A549 (cell line): Measurements from ENCODE around the gene SNAPIN. TPM values are rescaled to one million over a fixed set of nuclear protein-coding genes. Genes with fewer than 3 reads are reported as not detected.
A peak's percentile ranks its signal among the peaks of the same experiment; 100 is the strongest.

Experiments used
- ATAC-seq, 2 experiments: fragments of 200-7000 bp in 1 of 2; fragments of >200 bp in 1 of 2; cut with Nextera tagmentation in 1 of 2; cut with Tn5 transposase in 1 of 2; 3 replicates each; pipeline versions ENCODE4 v1.8.0 to v1.9.1; 2018 to 2020; ENCODE audit warnings: mild to moderate bottlenecking in 1 of 2, moderate library complexity in 1 of 2
- CTCF ChIA-PET: fragments of 300-600 bp; sonication (Branson Sonifier 250); formaldehyde crosslinking; extraction: SDS; loops from one replicate; lab custom pipeline; 2021; ENCODE audit warnings: antibody characterized with exemption, inconsistent platforms; lab: Yijun Ruan, JAX
- POLR2A ChIA-PET: fragments of 350-600 bp; formaldehyde crosslinking; extraction: SDS; loops from one replicate; lab custom pipeline; 2021; ENCODE audit warnings: antibody characterized with exemption, inconsistent platforms; lab: Yijun Ruan, JAX
- DNase-seq, 2 experiments: peaks; one replicate each; pipeline versions ENCODE4 v3.0.0 to v3.0.0-alpha.2; 2011 to 2016; ENCODE audit warnings: low read depth in 1 of 2, low spot score in 1 of 2
- FAIRE-seq: peaks from 2 replicates; lab custom pipeline; 2011; peaks lifted over from hg19 to GRCh38; lab: Jason Lieb, UNC
- H3K27ac ChIP-seq, 2 experiments: fragments of >200 bp; sonication (Bioruptor Twin); formaldehyde crosslinking; 3 replicates each; pipeline ENCODE4 v1.5.1; 2016 to 2017
- H3K4me1 ChIP-seq: fragments of >200 bp; sonication (Bioruptor Twin); formaldehyde crosslinking; 3 replicates; pipeline ENCODE4 v1.6.1; 2016
- H3K4me2 ChIP-seq: fragments of >200 bp; sonication (Bioruptor Twin); formaldehyde crosslinking; 3 replicates; pipeline ENCODE4 v1.6.1; 2016
- H3K4me3 ChIP-seq: fragments of >200 bp; sonication (Bioruptor Twin); formaldehyde crosslinking; 3 replicates; pipeline ENCODE4 v1.5.1; 2016
- H3K9me3 ChIP-seq: fragments of >200 bp; sonication (Bioruptor Twin); formaldehyde crosslinking; 3 replicates; pipeline ENCODE4 v1.6.1; 2016
- BHLHE40 ChIP-seq: IDR thresholded peaks from 2 replicates; pipeline ENCODE4 v1.6.1; 2012; ENCODE audit warnings: low read depth, low read length, inconsistent platforms
- CBX2 ChIP-seq: fragments of 200-600 bp; sonication (generic); IDR thresholded peaks from 2 replicates; pipeline ENCODE4 v1.6.1; 2016; ENCODE audit warnings: low read depth, mild to moderate bottlenecking, borderline replicate concordance
- CHD4 ChIP-seq: fragments of 200-600 bp; sonication (generic); IDR thresholded peaks from 2 replicates; pipeline ENCODE4 v1.6.1; 2016; ENCODE audit warnings: antibody characterized with exemption, mild to moderate bottlenecking, borderline replicate concordance
- EHMT2 ChIP-seq: fragments of 200-600 bp; sonication (generic); IDR thresholded peaks from 2 replicates; pipeline ENCODE4 v1.6.1; 2016; ENCODE audit warnings: antibody characterized with exemption, low read depth, mild to moderate bottlenecking, moderate library complexity
- EP300 ChIP-seq, 2 experiments: fragments of >200 bp; sonication (Bioruptor Twin); formaldehyde crosslinking; IDR thresholded peaks; 2 replicates in 1 of 2; 3 replicates in 1 of 2; pipeline ENCODE4 v1.6.1; 2016 to 2017
- FOXS1 ChIP-seq: fragments of 250-450 bp; sonication (Bioruptor Pico); IDR thresholded peaks from 2 replicates; pipeline ENCODE4 v1.5.0; 2020; ENCODE audit warnings: mild to moderate bottlenecking, moderate library complexity
- GATA3 ChIP-seq: IDR thresholded peaks from 2 replicates; pipeline ENCODE4 v1.6.1; 2012; ENCODE audit warnings: borderline replicate concordance
- HOXA7 ChIP-seq: fragments of 250-450 bp; sonication (Bioruptor Pico); IDR thresholded peaks from 2 replicates; pipeline ENCODE4 v1.5.0; 2020; ENCODE audit warnings: mild to moderate bottlenecking, moderate library complexity
- HOXB13 ChIP-seq: fragments of 250-450 bp; sonication (Bioruptor Pico); IDR thresholded peaks from 2 replicates; pipeline ENCODE4 v1.5.0; 2020; ENCODE audit warnings: low read depth, mild to moderate bottlenecking, moderate library complexity
- HOXB5 ChIP-seq: fragments of 250-450 bp; sonication (Bioruptor Pico); IDR thresholded peaks from 2 replicates; pipeline ENCODE4 v1.5.0; 2020; ENCODE audit warnings: mild to moderate bottlenecking, moderate library complexity
- KDM5A ChIP-seq: fragments of 200-600 bp; sonication (generic); IDR thresholded peaks from 2 replicates; pipeline ENCODE4 v1.6.1; 2016; ENCODE audit warnings: antibody characterized with exemption, mild to moderate bottlenecking
- MYC ChIP-seq: IDR thresholded peaks from 2 replicates; pipeline ENCODE4 v1.6.1; 2012; ENCODE audit warnings: mild to moderate bottlenecking, inconsistent platforms, low read length, improper control_type of control experiment, borderline replicate concordance
- NR3C1 ChIP-seq: fragments of >200 bp; sonication (Bioruptor Twin); formaldehyde crosslinking; IDR thresholded peaks from 3 replicates; pipeline ENCODE4 v1.6.1; 2017
- PHF8 ChIP-seq: fragments of 200-600 bp; sonication (generic); IDR thresholded peaks from 2 replicates; pipeline ENCODE4 v1.6.1; 2016; ENCODE audit warnings: low read depth, mild to moderate bottlenecking, antibody characterized with exemption, moderate library complexity, borderline replicate concordance
- POLR2A ChIP-seq: IDR thresholded peaks from 2 replicates; pipeline ENCODE4 v1.6.1; 2012; ENCODE audit warnings: mild to moderate bottlenecking, low read length
- RARB ChIP-seq: fragments of 250-450 bp; sonication (Bioruptor Pico); IDR thresholded peaks from 2 replicates; pipeline ENCODE4 v1.8.0; 2021; ENCODE audit warnings: mild to moderate bottlenecking, moderate library complexity
- RFX5 ChIP-seq: fragments of 450-650 bp; IDR thresholded peaks from 2 replicates; pipeline ENCODE4 v1.7.1; 2014; ENCODE audit warnings: antibody characterized with exemption, mild to moderate bottlenecking, moderate library complexity
- RNF2 ChIP-seq: fragments of 200-600 bp; sonication (generic); IDR thresholded peaks from 2 replicates; pipeline ENCODE4 v1.6.1; 2016; ENCODE audit warnings: low read depth, mild to moderate bottlenecking, antibody characterized with exemption, moderate library complexity, borderline replicate concordance
- TP53 ChIP-seq: fragments of 250-450 bp; sonication (Bioruptor Pico); IDR thresholded peaks from 2 replicates; pipeline ENCODE4 v1.5.0; 2021; ENCODE audit warnings: mild to moderate bottlenecking, moderate library complexity
- ZFP36 ChIP-seq: fragments of 450-650 bp; IDR thresholded peaks from 2 replicates; pipeline ENCODE4 v1.6.1; 2014; ENCODE audit warnings: borderline replicate concordance; ENCODE audit not compliant: partially characterized antibody
- WGBS: methylation state at CpG from one replicate; pipeline ENCODE4 v1.1.6; 2017; ENCODE audit errors: missing lambda C conversion rate; 5-methylcytosine and 5-hydroxymethylcytosine counted together
- polyA plus RNA-seq, 4 experiments: library from polyadenylated mRNA; depleted of rRNA in 3 of 4; stranded (reverse); fragments of >200 nt; fragmentation: RNase III in 1 of 4; extraction: RNeasy Plus Mini Kit Qiagen cat#74134 plus additional on column Dnase treatment in 1 of 4; gene quantifications; 2 replicates in 3 of 4; 3 replicates in 1 of 4; pipeline ENCODE4 v1.2.3, GENCODE V29; 2011 to 2017
- TF ChIP-seq, protein P1 (sequence below): fragments of >200 bp; sonication (Bioruptor Twin); formaldehyde crosslinking; IDR thresholded peaks from 3 replicates; pipeline ENCODE4 v1.6.1; 2016
- TF ChIP-seq, protein P2 (sequence below): IDR thresholded peaks from 2 replicates; pipeline ENCODE4 v1.6.1; 2012; ENCODE audit warnings: low read depth, borderline replicate concordance
- TF ChIP-seq, protein P3 (sequence below): fragments of 450-650 bp; IDR thresholded peaks from 2 replicates; pipeline ENCODE4 v1.6.1; 2014; ENCODE audit warnings: antibody characterized with exemption
- TF ChIP-seq, protein P4 (sequence below): fragments of 250-450 bp; sonication (Bioruptor Pico); IDR thresholded peaks from 2 replicates; pipeline ENCODE4 v1.5.0; 2021; ENCODE audit warnings: mild to moderate bottlenecking, moderate library complexity, borderline replicate concordance
- TF ChIP-seq, protein P5 (sequence below): fragments of 200-600 bp; sonication (generic); IDR thresholded peaks from 2 replicates; pipeline ENCODE4 v1.6.1; 2016; ENCODE audit warnings: antibody characterized with exemption, mild to moderate bottlenecking, moderate library complexity
- TF ChIP-seq, protein P6 (sequence below): IDR thresholded peaks from 2 replicates; pipeline ENCODE4 v1.6.1; 2012

SNAPIN gene
- polyA plus RNA-seq, 2 of the 4 experiments (the other 2 are of a cell fraction), result 52.6 to 71.4 TPM

DNA sequence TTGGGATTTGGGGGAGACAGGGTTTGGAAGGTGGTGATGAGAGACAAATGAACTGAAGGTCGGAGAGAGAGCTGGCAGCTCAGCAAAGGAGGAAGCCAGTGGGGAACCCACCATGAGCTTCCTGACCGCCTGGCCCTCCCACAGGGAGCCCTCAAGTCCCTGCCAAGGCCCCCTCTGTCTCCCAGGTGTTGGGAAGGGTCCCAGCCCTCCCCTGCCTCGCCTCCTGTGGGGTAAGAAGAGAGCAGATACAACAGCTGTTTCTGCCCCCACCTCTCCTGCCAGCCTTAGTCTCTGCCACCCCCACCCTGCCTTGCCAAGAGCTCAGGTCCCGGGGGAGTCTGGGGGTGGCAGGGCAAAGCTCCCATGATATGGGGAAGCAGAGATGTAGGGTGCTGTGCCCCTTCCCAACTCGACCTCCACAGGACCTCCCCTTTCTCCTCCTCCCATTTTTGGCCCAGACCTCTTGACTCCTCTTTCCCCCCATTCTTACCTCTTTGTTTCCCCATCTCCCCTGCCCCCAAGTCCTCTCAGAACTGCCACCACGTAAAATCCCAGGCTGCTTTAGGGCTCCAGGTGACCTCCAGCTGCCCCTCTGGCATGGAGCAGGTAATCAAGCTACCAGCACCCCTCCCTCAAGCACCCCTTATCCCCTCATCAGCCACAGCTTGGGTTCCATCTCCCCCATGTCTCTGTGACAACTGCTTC lies 29.7 kb upstream of the SNAPIN start:
- POLR2A ChIA-PET, result interaction anchor here (2.9 kb wide), 1 partner anchor 12 kb away, joined by 13 read pairs; the partner anchor contains the start of gene S100A14
- WGBS, result 63% methylated on average over 5 of the region's 6 CpGs
- no peak overlapping the region for H3K4me3 ChIP-seq
- H3K27ac ChIP-seq, result peak overlapping the region in 1 of 2 experiments; percentile 92; a peak in 3 of 6 replicates
- CTCF ChIA-PET, result interaction anchor here (0.6 to 18.3 kb wide), 20 partner anchors 12 to 277 kb away, joined by 3 to 253 read pairs (median 8); partner anchors contain the start of genes S100A14, S100A16 and S100A6
- FAIRE-seq, result no peak
- H3K4me1 ChIP-seq, result peaks cover 24% of the 10 kb centered on the region
- ATAC-seq, result no peak
- H3K9me3 ChIP-seq, result no peaks in the 10 kb centered on the region
- no peak for DNase-seq
- no peak overlapping the region for H3K4me2 ChIP-seq
- no peak for TF ChIP-seq HOXA7 (CRISPR knock-in tag)
- no peak for TF ChIP-seq EP300 (IDR thresholded peaks at IDR 0.05)
- no peak for TF ChIP-seq ZFP36
- no peak for TF ChIP-seq TP53
- TF ChIP-seq, protein P1, sequence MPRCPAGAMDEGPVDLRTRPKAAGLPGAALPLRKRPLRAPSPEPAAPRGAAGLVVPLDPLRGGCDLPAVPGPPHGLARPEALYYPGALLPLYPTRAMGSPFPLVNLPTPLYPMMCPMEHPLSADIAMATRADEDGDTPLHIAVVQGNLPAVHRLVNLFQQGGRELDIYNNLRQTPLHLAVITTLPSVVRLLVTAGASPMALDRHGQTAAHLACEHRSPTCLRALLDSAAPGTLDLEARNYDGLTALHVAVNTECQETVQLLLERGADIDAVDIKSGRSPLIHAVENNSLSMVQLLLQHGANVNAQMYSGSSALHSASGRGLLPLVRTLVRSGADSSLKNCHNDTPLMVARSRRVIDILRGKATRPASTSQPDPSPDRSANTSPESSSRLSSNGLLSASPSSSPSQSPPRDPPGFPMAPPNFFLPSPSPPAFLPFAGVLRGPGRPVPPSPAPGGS, result no peak
- TF ChIP-seq CHD4, result no peak
- no peak for TF ChIP-seq EHMT2
- TF ChIP-seq GATA3, result no peak
- TF ChIP-seq MYC, result no peak
- TF ChIP-seq HOXB5, result no peak
- TF ChIP-seq, protein P2, sequence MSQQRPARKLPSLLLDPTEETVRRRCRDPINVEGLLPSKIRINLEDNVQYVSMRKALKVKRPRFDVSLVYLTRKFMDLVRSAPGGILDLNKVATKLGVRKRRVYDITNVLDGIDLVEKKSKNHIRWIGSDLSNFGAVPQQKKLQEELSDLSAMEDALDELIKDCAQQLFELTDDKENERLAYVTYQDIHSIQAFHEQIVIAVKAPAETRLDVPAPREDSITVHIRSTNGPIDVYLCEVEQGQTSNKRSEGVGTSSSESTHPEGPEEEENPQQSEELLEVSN, result no peak
- no peak for TF ChIP-seq RFX5
- TF ChIP-seq, protein P3, sequence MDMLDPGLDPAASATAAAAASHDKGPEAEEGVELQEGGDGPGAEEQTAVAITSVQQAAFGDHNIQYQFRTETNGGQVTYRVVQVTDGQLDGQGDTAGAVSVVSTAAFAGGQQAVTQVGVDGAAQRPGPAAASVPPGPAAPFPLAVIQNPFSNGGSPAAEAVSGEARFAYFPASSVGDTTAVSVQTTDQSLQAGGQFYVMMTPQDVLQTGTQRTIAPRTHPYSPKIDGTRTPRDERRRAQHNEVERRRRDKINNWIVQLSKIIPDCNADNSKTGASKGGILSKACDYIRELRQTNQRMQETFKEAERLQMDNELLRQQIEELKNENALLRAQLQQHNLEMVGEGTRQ, result no peak
- no peak for TF ChIP-seq KDM5A
- no peak for TF ChIP-seq CBX2
- no peak for TF ChIP-seq RARB (CRISPR knock-in tag)
- no peak for TF ChIP-seq NR3C1
- TF ChIP-seq, protein P4, sequence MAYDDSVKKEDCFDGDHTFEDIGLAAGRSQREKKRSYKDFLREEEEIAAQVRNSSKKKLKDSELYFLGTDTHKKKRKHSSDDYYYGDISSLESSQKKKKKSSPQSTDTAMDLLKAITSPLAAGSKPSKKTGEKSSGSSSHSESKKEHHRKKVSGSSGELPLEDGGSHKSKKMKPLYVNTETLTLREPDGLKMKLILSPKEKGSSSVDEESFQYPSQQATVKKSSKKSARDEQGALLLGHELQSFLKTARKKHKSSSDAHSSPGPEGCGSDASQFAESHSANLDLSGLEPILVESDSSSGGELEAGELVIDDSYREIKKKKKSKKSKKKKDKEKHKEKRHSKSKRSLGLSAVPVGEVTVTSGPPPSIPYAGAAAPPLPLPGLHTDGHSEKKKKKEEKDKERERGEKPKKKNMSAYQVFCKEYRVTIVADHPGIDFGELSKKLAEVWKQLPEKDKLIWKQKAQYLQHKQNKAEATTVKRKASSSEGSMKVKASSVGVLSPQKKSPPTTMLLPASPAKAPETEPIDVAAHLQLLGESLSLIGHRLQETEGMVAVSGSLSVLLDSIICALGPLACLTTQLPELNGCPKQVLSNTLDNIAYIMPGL, result no peak

DNA sequence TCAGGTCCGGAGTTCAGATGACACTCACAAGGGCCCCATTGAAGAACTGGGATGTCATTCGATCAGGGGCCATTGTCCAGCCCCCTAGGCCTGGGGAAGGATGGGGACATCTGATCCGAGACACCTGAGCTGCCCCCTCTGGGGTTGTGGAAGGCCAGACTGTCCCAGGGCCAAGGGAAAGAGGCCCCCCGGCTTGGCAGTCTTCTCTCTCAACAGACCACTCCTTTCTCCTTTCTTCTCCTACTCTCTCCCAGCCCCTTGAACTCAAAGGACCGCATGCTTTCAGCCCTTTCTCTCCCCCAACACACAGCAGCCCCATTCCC lies 29.2 kb upstream of the SNAPIN start:
- H3K4me1 ChIP-seq, result peaks cover 24% of the 10 kb centered on the region
- no peak for FAIRE-seq
- ATAC-seq, result no peak
- ChIA-PET CTCF (interaction anchor here (0.7 to 18.3 kb wide), 10 partner anchors 11 to 277 kb away, joined by 3 to 253 read pairs (median 10); partner anchors contain the start of genes S100A14, S100A16 and S100A6), POLR2A (no interaction called here)
- no peaks in the 10 kb centered on the region for H3K9me3 ChIP-seq
- WGBS, result 86% methylated on average over 5 of the region's 5 CpGs
- H3K4me3 ChIP-seq, result no peak overlapping the region
- DNase-seq, result no peak
- no peak overlapping the region for H3K4me2 ChIP-seq
- H3K27ac ChIP-seq, result no peak overlapping the region; a peak in 1 of 6 replicates
- TF ChIP-seq, protein P5, sequence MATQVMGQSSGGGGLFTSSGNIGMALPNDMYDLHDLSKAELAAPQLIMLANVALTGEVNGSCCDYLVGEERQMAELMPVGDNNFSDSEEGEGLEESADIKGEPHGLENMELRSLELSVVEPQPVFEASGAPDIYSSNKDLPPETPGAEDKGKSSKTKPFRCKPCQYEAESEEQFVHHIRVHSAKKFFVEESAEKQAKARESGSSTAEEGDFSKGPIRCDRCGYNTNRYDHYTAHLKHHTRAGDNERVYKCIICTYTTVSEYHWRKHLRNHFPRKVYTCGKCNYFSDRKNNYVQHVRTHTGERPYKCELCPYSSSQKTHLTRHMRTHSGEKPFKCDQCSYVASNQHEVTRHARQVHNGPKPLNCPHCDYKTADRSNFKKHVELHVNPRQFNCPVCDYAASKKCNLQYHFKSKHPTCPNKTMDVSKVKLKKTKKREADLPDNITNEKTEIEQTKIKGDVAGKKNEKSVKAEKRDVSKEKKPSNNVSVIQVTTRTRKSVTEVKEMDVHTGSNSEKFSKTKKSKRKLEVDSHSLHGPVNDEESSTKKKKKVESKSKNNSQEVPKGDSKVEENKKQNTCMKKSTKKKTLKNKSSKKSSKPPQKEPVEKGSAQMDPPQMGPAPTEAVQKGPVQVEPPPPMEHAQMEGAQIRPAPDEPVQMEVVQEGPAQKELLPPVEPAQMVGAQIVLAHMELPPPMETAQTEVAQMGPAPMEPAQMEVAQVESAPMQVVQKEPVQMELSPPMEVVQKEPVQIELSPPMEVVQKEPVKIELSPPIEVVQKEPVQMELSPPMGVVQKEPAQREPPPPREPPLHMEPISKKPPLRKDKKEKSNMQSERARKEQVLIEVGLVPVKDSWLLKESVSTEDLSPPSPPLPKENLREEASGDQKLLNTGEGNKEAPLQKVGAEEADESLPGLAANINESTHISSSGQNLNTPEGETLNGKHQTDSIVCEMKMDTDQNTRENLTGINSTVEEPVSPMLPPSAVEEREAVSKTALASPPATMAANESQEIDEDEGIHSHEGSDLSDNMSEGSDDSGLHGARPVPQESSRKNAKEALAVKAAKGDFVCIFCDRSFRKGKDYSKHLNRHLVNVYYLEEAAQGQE, result no peak
- TF ChIP-seq FOXS1 (CRISPR knock-in tag) (no peak), HOXB13 (CRISPR knock-in tag) (no peak), PHF8 (no peak), RNF2 (no peak), POLR2A (no peak), CHD4 (no peak), BHLHE40 (no peak)
- TF ChIP-seq, protein P6, sequence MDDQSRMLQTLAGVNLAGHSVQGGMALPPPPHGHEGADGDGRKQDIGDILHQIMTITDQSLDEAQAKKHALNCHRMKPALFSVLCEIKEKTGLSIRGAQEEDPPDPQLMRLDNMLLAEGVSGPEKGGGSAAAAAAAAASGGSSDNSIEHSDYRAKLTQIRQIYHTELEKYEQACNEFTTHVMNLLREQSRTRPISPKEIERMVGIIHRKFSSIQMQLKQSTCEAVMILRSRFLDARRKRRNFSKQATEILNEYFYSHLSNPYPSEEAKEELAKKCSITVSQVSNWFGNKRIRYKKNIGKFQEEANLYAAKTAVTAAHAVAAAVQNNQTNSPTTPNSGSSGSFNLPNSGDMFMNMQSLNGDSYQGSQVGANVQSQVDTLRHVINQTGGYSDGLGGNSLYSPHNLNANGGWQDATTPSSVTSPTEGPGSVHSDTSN, result no peak
- TF ChIP-seq, protein P2, result no peak
